GM10266 (cell line): Measurements from ENCODE around the gene TMOD3.

Source experiments
- DNase-seq: peaks from one replicate; pipeline ENCODE4 v3.0.0; 2012; ENCODE audit errors: extremely low spot score
- CTCF ChIP-seq: IDR thresholded peaks from 2 replicates; pipeline ENCODE4 v1.5.1; 2012; ENCODE audit warnings: mild to moderate bottlenecking, low read depth; ENCODE audit not compliant: control insufficient read depth, insufficient read depth; ENCODE audit errors: missing control alignments

Gene TMOD3

GRCh38 chr15:51796847-51797401, 32.5 kb upstream of the TMOD3 start:
- TF ChIP-seq CTCF = no peak
- no peak for DNase-seq

GRCh38 chr15:51798281-51798680, 31.2 kb upstream of the TMOD3 start:
- no peak for DNase-seq
- no peak for TF ChIP-seq CTCF

GRCh38 chr15:51799282-51800252, 29.9 kb upstream of the TMOD3 start:
- TF ChIP-seq CTCF = no peak
- DNase-seq = no peak

- TF ChIP-seq CTCF = peak; percentile 56
- peak; percentile 11 for DNase-seq
Observed at GRCh38 chr15:51801391-51801835, 28.0 kb upstream of the TMOD3 start.

GRCh38 chr15:51802593-51802992, 26.9 kb upstream of the TMOD3 start:
- TF ChIP-seq CTCF = no peak
- no peak for DNase-seq

GRCh38 chr15:51803965-51804364, 25.5 kb upstream of the TMOD3 start:
- no peak for DNase-seq
- no peak for TF ChIP-seq CTCF

GRCh38 chr15:51806123-51806522, 23.3 kb upstream of the TMOD3 start:
- no peak for DNase-seq
- no peak for TF ChIP-seq CTCF
